ENCODE data around the gene FBXL17. TPM values are rescaled to one million over a fixed set of nuclear protein-coding genes. Genes with fewer than 3 reads are reported as not detected.

FBXL17 gene
- polyA plus RNA-seq, 1 of the 3 experiments (the other 2 are of a cell fraction): 4.4 TPM

DNA sequence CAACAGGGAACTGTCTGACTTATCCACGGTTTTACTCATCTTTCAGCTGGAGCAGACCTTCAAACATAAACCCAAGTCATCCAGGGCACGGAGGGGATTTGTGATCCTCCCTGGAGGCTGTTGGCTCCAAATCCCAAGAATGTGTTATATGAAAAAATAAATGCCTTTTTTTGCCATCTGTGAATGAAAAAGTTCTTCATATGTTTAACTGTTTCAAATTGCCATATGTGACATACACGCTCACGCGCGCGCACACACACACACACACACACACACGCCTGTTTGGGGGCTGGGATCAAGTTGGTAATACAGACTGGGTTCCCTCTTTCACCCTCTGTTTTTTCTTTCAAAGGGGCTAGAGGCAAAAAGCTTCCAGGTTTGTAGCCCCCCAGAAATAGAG lies 546.8 kb downstream of the FBXL17 start:
- no peak overlapping the region for H3K4me3 ChIP-seq (ENCODE audit: low read depth in 2 of 2, low read length in 1 of 2)
- no peaks in the 10 kb centered on the region for H3K36me3 ChIP-seq (replicated peaks in 1 of 2; ENCODE audit: control insufficient read depth in 1 of 2, insufficient read depth in 2 of 2, low read length in 1 of 2)
- H3K9ac ChIP-seq: no peak overlapping the region
- no peaks in the 10 kb centered on the region for H3K9me2 ChIP-seq
- H4K20me1 ChIP-seq (ENCODE audit: insufficient read depth): no peaks in the 10 kb centered on the region
- H3K27me3 ChIP-seq (ENCODE audit: insufficient read depth): peaks cover 4% of the 10 kb centered on the region; the same call in 1 of the 2 replicates
- TF ChIP-seq RFX5 (IDR thresholded peaks at IDR 0.05; ENCODE audit: low read length) (no peak), RCOR1 (IDR thresholded peaks at IDR 0.05; ENCODE audit: low read length) (no peak), SMC3 (IDR thresholded peaks at IDR 0.05; ENCODE audit: low read depth, low read length) (no peak), YY1 (IDR thresholded peaks at IDR 0.05; ENCODE audit: low read depth) (no peak), GABPA (IDR thresholded peaks at IDR 0.05; ENCODE audit: low read depth) (no peak), CHD2 (IDR thresholded peaks at IDR 0.05; ENCODE audit: low read length, partially characterized antibody) (no peak), POLR2AphosphoS5 (IDR thresholded peaks at IDR 0.05; ENCODE audit: low read depth, low read length) (no peak), USF1 (IDR thresholded peaks at IDR 0.05; ENCODE audit: borderline replicate concordance, low read depth) (no peak), FOXJ3 (CRISPR knock-in tag; IDR thresholded peaks at IDR 0.05) (no peak)
- POLR2A ChIA-PET: no interaction called here
- H2AFZ ChIP-seq (ENCODE audit: low read depth): no peak overlapping the region
- no peaks in the 10 kb centered on the region; a peak in 1 of 4 replicates for H3K4me1 ChIP-seq (ENCODE audit: control insufficient read depth in 1 of 2, insufficient read depth in 2 of 2, low read depth in 1 of 2, low read length in 1 of 2)
- no peak overlapping the region for H3K27ac ChIP-seq (ENCODE audit: low read depth in 2 of 2, low read length in 1 of 2)
- WGBS (ENCODE audit: low lambda C conversion rate): 84% methylated on average over 8 of the region's 8 CpGs
- no peak for DNase-seq
- CTCF ChIA-PET: interaction anchor here (1.2 kb wide), 1 partner anchor 9 kb away, joined by 3 read pairs; no protein-coding TSS in a partner anchor
- no peaks in the 10 kb centered on the region for H3F3A ChIP-seq (replicated peaks; ENCODE audit: insufficient read depth)
- H3K9me3 ChIP-seq: no peaks in the 10 kb centered on the region
- H3K79me2 ChIP-seq (ENCODE audit: insufficient read depth): no peaks in the 10 kb centered on the region
- no peak overlapping the region for H3K4me2 ChIP-seq

DNA sequence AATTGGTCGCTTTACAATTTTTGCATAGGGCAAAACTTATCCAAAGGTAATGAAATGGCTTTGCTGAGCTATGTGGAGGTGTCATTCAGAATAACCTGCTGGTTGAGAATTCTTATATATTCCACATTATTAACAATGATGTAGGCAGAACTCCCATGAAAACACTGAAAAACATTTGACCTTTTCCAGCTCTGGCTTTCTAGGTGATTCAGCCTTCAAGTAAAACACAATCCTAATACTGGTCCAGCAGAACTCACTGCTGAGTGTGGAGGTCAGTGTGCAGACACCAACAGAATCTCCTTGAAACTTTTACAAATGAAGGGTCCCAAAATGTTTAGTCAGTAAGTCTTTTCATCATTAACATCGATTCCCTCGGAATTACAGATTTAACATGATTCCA lies 549.2 kb downstream of the FBXL17 start:
- ChIA-PET CTCF (interaction anchor here (1.0 kb wide), 1 partner anchor 17 kb away, joined by 3 read pairs; no protein-coding TSS in a partner anchor), POLR2A (no interaction called here)

More for the DNA sequence above, 549.2 kb downstream of the FBXL17 start:
- no peak for DNase-seq
- Histone ChIP-seq H3K79me2 (ENCODE audit: insufficient read depth) (no peaks in the 10 kb centered on the region), H3F3A (replicated peaks; ENCODE audit: insufficient read depth) (no peaks in the 10 kb centered on the region), H3K27ac (ENCODE audit: low read depth in 2 of 2, low read length in 1 of 2) (no peak overlapping the region), H2AFZ (ENCODE audit: low read depth) (no peak overlapping the region), H3K27me3 (ENCODE audit: insufficient read depth) (peaks cover 4% of the 10 kb centered on the region; the same call in 1 of the 2 replicates), H4K20me1 (ENCODE audit: insufficient read depth) (no peaks in the 10 kb centered on the region), H3K4me3 (ENCODE audit: low read depth in 2 of 2, low read length in 1 of 2) (no peak overlapping the region), H3K9me2 (no peaks in the 10 kb centered on the region), H3K36me3 (replicated peaks in 1 of 2; ENCODE audit: control insufficient read depth in 1 of 2, insufficient read depth in 2 of 2, low read length in 1 of 2) (no peaks in the 10 kb centered on the region), H3K9ac (no peak overlapping the region), H3K9me3 (no peaks in the 10 kb centered on the region), H3K4me2 (no peak overlapping the region), H3K4me1 (ENCODE audit: control insufficient read depth in 1 of 2, insufficient read depth in 2 of 2, low read depth in 1 of 2, low read length in 1 of 2) (no peaks in the 10 kb centered on the region)
- TF ChIP-seq ELF1 (IDR thresholded peaks at IDR 0.05) (no peak), TEAD4 (IDR thresholded peaks at IDR 0.05; ENCODE audit: borderline replicate concordance, insufficient read depth) (no peak), IRF3 (IDR thresholded peaks at IDR 0.05; ENCODE audit: low read depth, low read length) (no peak), POLR2AphosphoS5 (IDR thresholded peaks at IDR 0.05; ENCODE audit: low read depth, low read length) (no peak), RAD21 (IDR thresholded peaks at IDR 0.05; ENCODE audit: low read length) (no peak), JUND (IDR thresholded peaks at IDR 0.05) (no peak), USF2 (IDR thresholded peaks at IDR 0.05; ENCODE audit: borderline replicate concordance, low read depth, low read length) (no peak), SMC3 (IDR thresholded peaks at IDR 0.05; ENCODE audit: low read depth, low read length) (no peak), RXRA (IDR thresholded peaks at IDR 0.05; ENCODE audit: borderline replicate concordance, low read depth) (no peak), EP300 (IDR thresholded peaks at IDR 0.05; ENCODE audit: borderline replicate concordance in 1 of 2, low read depth in 1 of 2, low read length in 1 of 2) (no peak), GATA2 (CRISPR knock-in tag; IDR thresholded peaks at IDR 0.05) (no peak), EZH2phosphoT487 (IDR thresholded peaks at IDR 0.05; ENCODE audit: borderline replicate concordance, low read depth) (no peak)
- 72% methylated on average over 3 of the region's 3 CpGs for WGBS (ENCODE audit: low lambda C conversion rate)

All from SK-N-SH (cell line).